SK-N-MC (cell line): ENCODE data around the gene CDKN2AIP.

ENCODE experiments used
- EZH2 ChIP-seq: fragments of 200-600 bp; sonication (generic); IDR thresholded peaks from one replicate; pipeline ENCODE4 v1.6.1; 2017; ENCODE audit warnings: antibody characterized with exemption
- POLR2AphosphoS5 ChIP-seq: IDR thresholded peaks from 2 replicates; pipeline ENCODE4 v1.6.1; 2012; ENCODE audit warnings: mild to moderate bottlenecking, low read depth, low read length, borderline replicate concordance

- TF ChIP-seq POLR2AphosphoS5 (no peak), EZH2 (no peak)
Measured at GRCh38 chr4:183467246-183467645, 22.8 kb downstream of the CDKN2AIP start.
